ENCODE results near the gene WWOX. TPM values are rescaled to one million over a fixed set of nuclear protein-coding genes. Genes with fewer than 3 reads are reported as not detected.

WWOX gene
- total and polyA plus RNA-seq, 2 of the 4 experiments (the other 2 are of a cell fraction), result 2.7 to 5.4 TPM

DNA sequence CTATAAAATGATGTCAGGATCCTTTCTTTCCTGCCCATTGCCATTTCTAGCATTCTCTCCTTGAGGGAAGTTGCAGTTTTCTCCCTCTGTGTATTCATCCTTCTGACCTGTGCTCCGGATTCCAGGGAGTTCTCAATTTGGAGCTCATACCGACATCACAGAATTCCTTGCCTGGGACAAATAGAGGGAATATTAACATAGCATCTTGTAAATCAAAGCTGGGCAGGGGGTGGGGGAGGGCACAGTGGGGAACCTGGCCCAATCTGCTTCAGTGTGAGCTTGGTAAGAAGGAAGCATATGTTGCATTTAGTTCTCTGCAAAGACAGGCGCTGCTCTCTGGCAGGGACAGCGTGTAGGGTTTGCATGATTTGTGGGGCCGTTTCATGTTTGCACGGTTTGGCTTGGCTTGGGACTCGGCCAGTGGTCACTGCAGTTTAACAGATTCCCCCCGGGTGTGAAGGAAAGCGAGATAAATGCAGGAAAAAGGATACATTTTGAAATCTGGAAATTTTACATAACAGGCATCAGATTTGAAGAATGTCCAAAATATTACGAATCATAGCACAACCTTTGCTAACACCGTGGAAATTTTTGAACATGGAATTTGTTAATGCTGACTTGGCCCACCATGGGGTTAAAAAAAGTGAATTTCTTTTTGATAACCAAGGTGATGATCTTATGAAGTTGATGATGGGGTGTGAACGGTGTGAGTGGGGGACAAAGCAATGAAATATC is 178.0 kb downstream of the WWOX start:
- Histone ChIP-seq H2BK5ac (ENCODE audit: low read depth, low read length, poor library complexity, severe bottlenecking) (no peak overlapping the region), H4K5ac (ENCODE audit: low read depth, low read length) (no peak overlapping the region), H3K4me2 (ENCODE audit: low read depth, low read length) (no peak overlapping the region), H2BK20ac (ENCODE audit: low read depth, low read length) (no peak overlapping the region), H3K9ac (ENCODE audit: low read depth, low read length) (no peak overlapping the region), H3K4me3 (ENCODE audit: insufficient read depth, low read depth, low read length) (no peak overlapping the region), H2BK15ac (ENCODE audit: low read depth, low read length) (no peak overlapping the region), H4K91ac (ENCODE audit: insufficient read depth, low read depth, low read length) (no peak overlapping the region), H3K9me3 (ENCODE audit: control insufficient read depth, insufficient read depth, low read length) (peaks cover 3% of the 10 kb centered on the region; the same call in 1 of the 2 replicates), H3K56ac (ENCODE audit: extremely low read depth, insufficient read depth, low read length) (no peak overlapping the region), H3K27ac (ENCODE audit: insufficient read depth, low read length) (no peak overlapping the region), H4K8ac (ENCODE audit: low read depth in 2 of 2, low read length in 2 of 2) (no peak overlapping the region), H3K9me1 (ENCODE audit: insufficient read depth, low read length) (no peaks in the 10 kb centered on the region), H3K79me1 (ENCODE audit: low read depth in 1 of 2, low read length in 2 of 2) (no peaks in the 10 kb centered on the region), H3K4ac (ENCODE audit: low read depth, low read length) (no peak overlapping the region), H2AK9ac (replicated peaks; ENCODE audit: low read depth, low read length, poor library complexity) (no peak overlapping the region), H2BK120ac (ENCODE audit: low read depth, low read length) (no peak overlapping the region), H3K27me3 (ENCODE audit: control insufficient read depth, insufficient read depth, low read length) (no peaks in the 10 kb centered on the region; the same call in 1 of the 2 replicates), H3K4me1 (ENCODE audit: control insufficient read depth, insufficient read depth, low read length) (no peaks in the 10 kb centered on the region), H2AK5ac (ENCODE audit: low read depth, low read length) (no peak overlapping the region), H4K20me1 (ENCODE audit: insufficient read depth, low read length) (no peaks in the 10 kb centered on the region), H3K36me3 (ENCODE audit: control insufficient read depth, insufficient read depth, low read length) (no peaks in the 10 kb centered on the region), H3K23ac (ENCODE audit: low read depth, low read length) (no peak overlapping the region), H3K18ac (ENCODE audit: low read depth, low read length) (no peak overlapping the region), H2AFZ (replicated peaks; ENCODE audit: low read length, poor library complexity) (no peak overlapping the region), H3K14ac (replicated peaks; ENCODE audit: low read depth, low read length) (no peak overlapping the region)
- ChIA-PET POLR2A (ENCODE audit: unreplicated experiment) (no interaction called here), CTCF (no interaction called here)
- ATAC-seq (ENCODE audit: low read depth) (no peak), DNase-seq (no peak)
- no CpG with 5 or more reads among the region's 12 CpGs for WGBS, 2 experiments (ENCODE audit: extremely low coverage in 2 of 2, insufficient read length in 1 of 2)
- intact Hi-C loops (cut with micrococcal nuclease) (no loop called here), dilution Hi-C loops (cut with HindIII; ENCODE audit: low sequenced_read_pairs, unreplicated experiment) (no loop called here), in situ Hi-C loops (cut with MboI; ENCODE audit: low sequenced_read_pairs) (no loop called here)
- BruUV-seq (replicated peaks), result no TSS peak
- TF ChIP-seq SMC3 (IDR thresholded peaks at IDR 0.05; ENCODE audit: low read depth, low read length) (no peak), RCOR1 (IDR thresholded peaks at IDR 0.05; ENCODE audit: insufficient replicate concordance, low read length) (no peak), RFX5 (IDR thresholded peaks at IDR 0.05; ENCODE audit: low read depth, low read length) (no peak), MAZ (IDR thresholded peaks at IDR 0.05; ENCODE audit: borderline replicate concordance, low read depth, low read length) (no peak), MXI1 (IDR thresholded peaks at IDR 0.05; ENCODE audit: borderline replicate concordance, low read depth, low read length) (no peak), NFE2L2 (IDR thresholded peaks at IDR 0.05; ENCODE audit: low read depth, low read length) (no peak)
- TF ChIP-seq, protein P1, sequence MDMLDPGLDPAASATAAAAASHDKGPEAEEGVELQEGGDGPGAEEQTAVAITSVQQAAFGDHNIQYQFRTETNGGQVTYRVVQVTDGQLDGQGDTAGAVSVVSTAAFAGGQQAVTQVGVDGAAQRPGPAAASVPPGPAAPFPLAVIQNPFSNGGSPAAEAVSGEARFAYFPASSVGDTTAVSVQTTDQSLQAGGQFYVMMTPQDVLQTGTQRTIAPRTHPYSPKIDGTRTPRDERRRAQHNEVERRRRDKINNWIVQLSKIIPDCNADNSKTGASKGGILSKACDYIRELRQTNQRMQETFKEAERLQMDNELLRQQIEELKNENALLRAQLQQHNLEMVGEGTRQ (IDR thresholded peaks at IDR 0.05; ENCODE audit: low read depth, low read length), result no peak
- TF ChIP-seq, protein P2, sequence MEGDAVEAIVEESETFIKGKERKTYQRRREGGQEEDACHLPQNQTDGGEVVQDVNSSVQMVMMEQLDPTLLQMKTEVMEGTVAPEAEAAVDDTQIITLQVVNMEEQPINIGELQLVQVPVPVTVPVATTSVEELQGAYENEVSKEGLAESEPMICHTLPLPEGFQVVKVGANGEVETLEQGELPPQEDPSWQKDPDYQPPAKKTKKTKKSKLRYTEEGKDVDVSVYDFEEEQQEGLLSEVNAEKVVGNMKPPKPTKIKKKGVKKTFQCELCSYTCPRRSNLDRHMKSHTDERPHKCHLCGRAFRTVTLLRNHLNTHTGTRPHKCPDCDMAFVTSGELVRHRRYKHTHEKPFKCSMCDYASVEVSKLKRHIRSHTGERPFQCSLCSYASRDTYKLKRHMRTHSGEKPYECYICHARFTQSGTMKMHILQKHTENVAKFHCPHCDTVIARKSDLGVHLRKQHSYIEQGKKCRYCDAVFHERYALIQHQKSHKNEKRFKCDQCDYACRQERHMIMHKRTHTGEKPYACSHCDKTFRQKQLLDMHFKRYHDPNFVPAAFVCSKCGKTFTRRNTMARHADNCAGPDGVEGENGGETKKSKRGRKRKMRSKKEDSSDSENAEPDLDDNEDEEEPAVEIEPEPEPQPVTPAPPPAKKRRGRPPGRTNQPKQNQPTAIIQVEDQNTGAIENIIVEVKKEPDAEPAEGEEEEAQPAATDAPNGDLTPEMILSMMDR (conservative IDR thresholded peaks at IDR 0.05; ENCODE audit: low read depth, low read length), result no peak
